K562 (cell line): ENCODE data around the gene MDK.

Experiments
- CBFB ChIP-seq: sonication (generic); formaldehyde crosslinking; IDR thresholded peaks from 2 replicates; pipeline ENCODE4 v1.4.0; 2020; ENCODE audit warnings: mild to moderate bottlenecking, missing genetic modification reagents
- SNRNP70 ChIP-seq: fragments of 200-400 bp; formaldehyde crosslinking; optimal IDR thresholded peaks from 2 replicates; pipeline ENCODE3; 2017; ENCODE audit warnings: low read depth, low read length
- ZNF583 ChIP-seq: fragments of 250-450 bp; sonication (Bioruptor Pico); IDR thresholded peaks from 2 replicates; pipeline ENCODE4 v1.4.0; 2020
- ZNF717 ChIP-seq: fragments of 250-450 bp; sonication (Bioruptor Pico); IDR thresholded peaks from 2 replicates; pipeline ENCODE4 v1.5.0; 2021
- ZSCAN29 ChIP-seq: fragments of 450-650 bp; IDR thresholded peaks from 2 replicates; pipeline ENCODE4 v1.6.1; 2017
- TF ChIP-seq, protein P1 (sequence below): sonication (generic); formaldehyde crosslinking; IDR thresholded peaks from 2 replicates; pipeline ENCODE4 v1.5.0; 2020; ENCODE audit warnings: missing genetic modification reagents
- TF ChIP-seq, protein P2 (sequence below): sonication (generic); formaldehyde crosslinking; IDR thresholded peaks from 2 replicates; pipeline ENCODE4 v1.8.0; 2022; ENCODE audit warnings: mild to moderate bottlenecking, missing genetic modification reagents, borderline replicate concordance

DNA sequence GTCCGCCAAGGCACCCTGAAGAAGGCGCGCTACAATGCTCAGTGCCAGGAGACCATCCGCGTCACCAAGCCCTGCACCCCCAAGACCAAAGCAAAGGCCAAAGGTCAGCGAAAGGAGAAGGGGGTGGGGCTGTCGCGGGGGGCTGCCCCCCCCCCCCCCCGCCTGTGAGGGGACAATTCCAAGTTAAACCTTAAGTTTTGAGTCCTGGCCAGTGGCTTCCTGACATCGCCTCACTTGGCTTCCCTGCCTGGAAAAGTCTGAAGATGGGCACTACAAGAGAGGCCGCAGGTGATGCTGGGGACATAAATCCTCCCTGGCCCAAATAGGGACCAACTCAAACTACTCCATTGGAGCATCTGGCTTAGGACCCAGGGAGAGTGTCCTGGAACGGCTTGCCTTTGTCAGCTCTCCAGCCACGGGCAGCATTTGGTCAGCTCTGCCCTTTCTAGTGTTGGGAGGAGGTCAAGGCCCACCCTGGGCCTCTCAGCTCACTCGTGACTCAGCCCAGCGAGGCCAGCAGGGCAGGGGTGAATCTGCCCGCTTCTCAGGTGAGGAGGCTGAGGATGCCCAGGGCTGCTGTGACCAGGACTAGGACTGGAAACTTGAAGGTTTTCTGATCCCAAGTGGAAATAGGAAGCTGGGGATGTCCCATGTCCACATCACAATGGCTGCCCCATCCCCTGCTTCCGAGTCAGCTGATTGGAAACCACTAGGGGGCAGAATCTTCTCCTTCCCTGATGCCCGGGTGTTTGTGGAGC is 1.4 kb downstream of the MDK start:
- no peak for TF ChIP-seq SNRNP70
- no peak for TF ChIP-seq ZSCAN29
- TF ChIP-seq, protein P1, sequence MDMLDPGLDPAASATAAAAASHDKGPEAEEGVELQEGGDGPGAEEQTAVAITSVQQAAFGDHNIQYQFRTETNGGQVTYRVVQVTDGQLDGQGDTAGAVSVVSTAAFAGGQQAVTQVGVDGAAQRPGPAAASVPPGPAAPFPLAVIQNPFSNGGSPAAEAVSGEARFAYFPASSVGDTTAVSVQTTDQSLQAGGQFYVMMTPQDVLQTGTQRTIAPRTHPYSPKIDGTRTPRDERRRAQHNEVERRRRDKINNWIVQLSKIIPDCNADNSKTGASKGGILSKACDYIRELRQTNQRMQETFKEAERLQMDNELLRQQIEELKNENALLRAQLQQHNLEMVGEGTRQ, result no peak
- no peak for TF ChIP-seq CBFB
- no peak for TF ChIP-seq ZNF717 (CRISPR knock-in tag)
- TF ChIP-seq ZNF583 (CRISPR knock-in tag), result no peak
- TF ChIP-seq, protein P2, sequence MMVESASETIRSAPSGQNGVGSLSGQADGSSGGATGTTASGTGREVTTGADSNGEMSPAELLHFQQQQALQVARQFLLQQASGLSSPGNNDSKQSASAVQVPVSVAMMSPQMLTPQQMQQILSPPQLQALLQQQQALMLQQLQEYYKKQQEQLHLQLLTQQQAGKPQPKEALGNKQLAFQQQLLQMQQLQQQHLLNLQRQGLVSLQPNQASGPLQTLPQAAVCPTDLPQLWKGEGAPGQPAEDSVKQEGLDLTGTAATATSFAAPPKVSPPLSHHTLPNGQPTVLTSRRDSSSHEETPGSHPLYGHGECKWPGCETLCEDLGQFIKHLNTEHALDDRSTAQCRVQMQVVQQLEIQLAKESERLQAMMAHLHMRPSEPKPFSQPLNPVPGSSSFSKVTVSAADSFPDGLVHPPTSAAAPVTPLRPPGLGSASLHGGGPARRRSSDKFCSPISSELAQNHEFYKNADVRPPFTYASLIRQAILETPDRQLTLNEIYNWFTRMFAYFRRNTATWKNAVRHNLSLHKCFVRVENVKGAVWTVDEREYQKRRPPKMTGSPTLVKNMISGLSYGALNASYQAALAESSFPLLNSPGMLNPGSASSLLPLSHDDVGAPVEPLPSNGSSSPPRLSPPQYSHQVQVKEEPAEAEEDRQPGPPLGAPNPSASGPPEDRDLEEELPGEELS, result no peak
